HG03469 (cell line): Measurements from ENCODE around the gene SDC3.
"Not testable (repeated sequence)": the region's sequence is repeated elsewhere in the genome, so short reads cannot be mapped to it uniquely, and the experiment has no call there.

Experiments used
- ATAC-seq: cut with Tn5 transposase; IDR thresholded peaks from one replicate; pipeline ENCODE4 v1.9.1; 2021; ENCODE audit warnings: mild to moderate bottlenecking, moderate library complexity, moderate number of reproducible peaks; ENCODE audit not compliant: unreplicated experiment

The SDC3 gene

GRCh38 chr1:30877205-30877912, 31.2 kb downstream of the SDC3 start:
- no peak for ATAC-seq

DNA sequence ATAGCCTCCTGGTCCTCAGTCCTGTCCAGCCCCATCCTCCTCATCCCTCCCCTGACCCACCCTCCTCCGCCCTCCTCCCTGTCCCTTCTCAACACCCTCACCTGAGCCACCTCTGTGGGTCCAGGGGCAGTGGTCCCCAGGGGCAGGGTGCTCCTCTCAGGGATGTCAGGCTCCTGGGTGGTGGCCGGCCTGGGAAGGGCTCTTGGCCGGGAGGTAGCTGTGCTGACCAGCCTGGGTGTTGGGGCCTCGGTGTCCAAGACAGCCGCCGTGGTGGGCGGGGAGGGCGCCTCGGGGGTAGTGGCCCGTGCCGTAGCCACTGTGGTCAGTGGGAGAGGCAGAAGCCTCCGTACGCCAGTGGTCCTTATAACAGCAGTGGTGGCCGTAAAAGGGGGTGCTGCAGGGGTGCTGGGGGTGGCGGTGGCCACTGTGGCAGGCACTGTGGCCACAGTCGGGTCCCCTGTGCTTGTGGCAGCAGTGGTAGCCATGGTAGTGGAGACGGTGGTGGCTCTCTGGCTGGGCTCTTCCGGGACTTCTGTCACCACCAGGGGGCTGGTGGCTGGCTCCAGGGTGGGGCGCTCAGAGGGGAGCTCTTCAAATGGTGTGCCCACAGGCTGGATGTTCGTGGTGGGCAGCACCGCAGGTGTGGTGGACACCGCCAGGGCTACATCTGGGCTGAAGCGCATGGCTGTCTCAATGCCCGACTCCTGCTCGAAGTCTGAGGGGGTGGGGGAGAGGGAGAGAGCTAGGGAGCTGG, 31.9 kb downstream of the SDC3 start:
- ATAC-seq, result no peak

- no peak for ATAC-seq
These were observed 32.6 kb downstream of the SDC3 start for GRCh38 chr1:30875916-30876315.

DNA sequence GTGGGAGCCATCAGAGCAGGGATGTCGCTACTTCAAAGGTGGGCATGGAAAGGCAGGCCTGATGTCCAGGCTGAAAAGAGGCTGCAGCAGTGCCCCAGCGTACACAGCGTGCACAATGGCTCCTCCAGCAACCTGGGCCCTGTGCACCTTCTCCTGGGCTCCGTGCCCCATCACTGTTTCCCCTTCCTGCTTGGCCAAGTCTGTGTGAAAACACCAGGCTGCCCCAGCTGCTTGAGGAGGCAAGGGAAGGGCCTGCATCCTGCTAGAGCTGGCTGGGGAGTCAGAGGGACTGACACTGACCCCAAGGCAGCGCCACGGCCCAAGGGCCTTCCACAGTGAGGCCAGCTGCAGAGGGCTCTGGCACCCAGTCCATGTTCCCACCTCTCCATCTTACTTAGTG, 33.4 kb downstream of the SDC3 start:
- ATAC-seq, result no peak

DNA sequence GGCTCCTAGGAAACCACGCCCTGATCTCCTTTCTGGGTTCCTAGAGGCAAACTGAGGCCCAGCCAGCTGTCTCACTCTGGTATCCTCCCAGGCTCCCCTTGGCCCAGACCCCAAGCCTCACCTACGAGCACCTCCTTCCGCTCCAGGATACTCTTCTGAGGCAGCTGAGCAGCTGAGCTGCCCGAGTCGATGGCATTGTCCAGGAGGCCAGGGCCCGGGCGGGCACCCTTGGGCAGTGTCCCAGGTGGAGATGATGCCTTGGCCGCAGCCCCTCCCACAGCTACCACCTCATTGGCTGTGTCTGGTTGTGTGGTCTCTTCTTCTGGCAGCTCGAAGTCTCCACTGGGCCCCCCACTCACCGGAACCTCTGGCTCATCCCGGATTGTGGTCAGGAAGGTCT, 34.4 kb downstream of the SDC3 start:
- ATAC-seq, result no peak

DNA sequence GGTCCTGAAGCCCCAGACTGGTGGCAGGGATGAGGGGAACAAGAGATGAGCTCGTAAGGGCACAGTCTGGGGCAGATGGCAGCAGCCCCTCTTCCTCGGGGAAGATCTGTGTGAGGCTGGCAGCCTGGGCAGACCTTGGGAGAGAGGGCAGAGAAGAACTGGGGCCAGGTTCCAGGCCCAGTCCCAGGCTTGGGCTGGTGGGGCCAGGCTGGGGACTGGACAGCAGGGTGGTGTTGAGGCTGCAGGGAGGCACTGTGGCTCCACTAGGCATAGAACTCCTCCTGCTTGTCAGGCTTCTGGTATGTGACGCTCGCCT, 35.7 kb downstream of the SDC3 start:
- ATAC-seq, result no peak

DNA sequence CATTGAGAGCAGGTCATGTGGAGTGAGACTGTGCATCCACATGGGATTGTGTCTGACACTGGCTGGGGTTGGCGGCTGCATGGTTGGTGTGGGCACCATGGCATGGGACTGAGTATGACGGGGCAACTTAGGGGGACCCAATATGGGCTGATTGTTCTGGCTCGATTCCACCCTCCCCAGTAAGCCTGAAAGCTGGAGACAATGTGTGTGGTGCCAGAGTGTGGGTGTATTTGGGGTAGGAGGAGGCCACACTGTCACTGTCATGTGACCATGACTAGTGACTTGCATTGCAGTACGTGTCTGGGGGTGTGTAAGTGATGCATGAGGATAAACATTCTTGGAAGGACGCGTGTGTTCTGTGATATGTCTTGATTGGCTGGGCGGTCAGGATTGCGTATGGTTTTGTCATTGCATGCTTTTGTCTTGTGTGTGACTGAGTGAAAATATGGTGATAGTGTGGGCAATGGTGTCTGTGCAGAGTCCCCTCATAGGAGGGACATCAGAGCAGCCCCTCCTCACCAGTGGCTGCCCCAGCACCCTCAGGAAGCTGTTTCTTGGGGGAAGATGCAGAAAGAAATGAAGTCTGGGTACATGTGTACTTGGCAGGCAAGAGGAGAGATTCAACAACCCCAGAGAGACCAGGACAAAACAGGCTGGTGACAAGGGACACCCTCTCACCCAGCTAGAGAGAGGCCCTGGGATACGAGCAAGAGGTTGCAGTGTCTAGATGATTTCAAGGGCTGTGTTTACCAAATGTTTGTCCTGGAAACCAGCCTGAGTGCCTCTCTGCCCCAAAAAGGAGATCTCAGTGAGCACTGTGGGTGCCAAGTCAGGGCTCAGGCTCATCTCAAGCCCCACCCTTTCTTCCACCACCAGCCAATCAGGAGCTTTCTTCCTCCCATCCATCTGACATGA, 36.3 kb downstream of the SDC3 start:
- ATAC-seq, result no peak

GRCh38 chr1:30871276-30871871, 37.2 kb downstream of the SDC3 start:
- no peak for ATAC-seq

DNA sequence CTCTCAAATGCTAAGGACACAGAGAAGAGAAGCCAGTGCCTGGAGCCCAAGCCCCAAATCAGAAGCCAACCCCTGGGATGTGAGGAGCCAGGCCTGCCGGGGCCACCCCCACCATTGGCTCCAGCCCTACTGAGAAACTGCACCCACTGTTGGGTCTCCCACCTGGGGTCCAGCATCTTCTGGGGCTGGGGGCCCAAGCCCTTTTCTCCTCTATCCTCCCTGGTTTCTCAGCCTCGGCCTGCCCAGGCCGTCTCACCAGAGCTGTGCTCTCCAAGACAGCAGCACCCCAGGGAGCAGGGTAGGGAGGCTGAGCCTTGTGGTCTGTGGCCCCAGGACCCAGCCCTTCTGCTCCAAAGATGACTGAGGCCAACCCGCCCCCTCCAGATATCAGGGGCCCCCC, 37.9 kb downstream of the SDC3 start:
- ATAC-seq, result no peak

- no peak for ATAC-seq
These were observed 38.5 kb downstream of the SDC3 start for GRCh38 chr1:30870035-30870434.

DNA sequence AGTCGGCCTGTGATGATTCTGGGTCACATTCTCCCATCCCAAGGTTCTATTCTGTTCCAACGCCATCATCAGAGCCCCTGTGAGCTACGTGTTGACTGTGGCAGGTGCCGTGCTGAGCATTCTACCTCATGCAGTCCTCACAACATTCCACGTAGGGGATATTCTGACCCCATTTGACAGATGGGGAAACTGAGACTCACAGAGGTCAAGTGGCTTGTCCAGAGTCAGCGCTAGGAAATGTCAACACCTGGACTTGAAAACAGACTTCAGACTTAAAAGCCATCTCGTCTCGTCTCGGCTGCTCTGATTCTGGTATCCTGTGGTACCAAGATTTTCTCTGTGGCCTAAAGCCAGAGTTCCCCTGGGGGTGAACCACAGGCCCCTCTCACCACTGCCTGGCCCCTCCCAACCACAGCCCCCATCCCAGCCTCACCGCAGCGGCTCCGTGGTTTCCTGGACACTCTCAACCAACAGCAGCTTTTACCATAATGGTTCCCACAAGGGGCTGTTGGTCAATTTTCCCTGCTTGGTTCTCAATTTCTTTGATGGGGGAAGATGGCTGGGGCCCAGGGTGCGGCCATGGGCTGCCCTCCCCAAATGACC, 39.6 kb downstream of the SDC3 start:
- no peak for ATAC-seq

DNA sequence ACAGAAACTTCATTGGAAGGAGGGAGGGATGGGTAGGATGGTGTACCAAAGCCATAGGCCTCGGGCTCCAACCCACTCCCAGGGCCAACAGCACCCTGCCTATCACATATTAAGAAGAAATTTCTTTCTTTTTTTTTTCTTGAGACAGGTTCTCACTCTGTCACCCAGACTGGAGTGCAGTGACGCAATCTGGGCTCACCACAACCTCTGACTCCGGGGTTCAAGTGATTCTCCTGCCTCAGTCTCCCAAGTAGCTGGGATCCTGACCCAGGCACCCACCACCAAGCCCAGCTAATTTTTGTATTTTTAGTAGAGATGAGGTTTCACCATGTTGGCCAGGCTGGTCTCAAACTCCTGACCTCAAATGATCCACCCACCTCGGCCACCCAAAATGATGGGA, 40.5 kb downstream of the SDC3 start:
- not testable (repeated sequence) for ATAC-seq

DNA sequence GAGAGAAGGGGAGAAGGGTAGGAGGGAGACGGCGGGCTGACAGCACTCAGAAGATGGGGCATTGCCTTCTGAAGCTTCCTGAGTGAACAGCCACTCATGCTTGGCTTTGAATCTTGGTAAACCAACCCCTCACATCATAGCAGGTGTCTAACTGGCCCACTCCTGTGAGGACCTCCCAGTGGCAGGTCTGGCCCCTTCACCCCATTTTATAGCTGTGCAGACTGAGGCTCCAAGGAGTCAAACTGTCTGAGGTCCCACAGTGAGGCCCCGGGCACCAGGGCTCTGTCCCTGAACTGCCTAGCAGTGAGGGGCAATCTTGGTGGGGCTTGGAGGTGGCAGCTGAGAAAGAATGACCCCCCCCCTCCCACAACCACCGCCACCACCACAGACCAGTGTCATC, 41.0 kb downstream of the SDC3 start:
- no peak for ATAC-seq

DNA sequence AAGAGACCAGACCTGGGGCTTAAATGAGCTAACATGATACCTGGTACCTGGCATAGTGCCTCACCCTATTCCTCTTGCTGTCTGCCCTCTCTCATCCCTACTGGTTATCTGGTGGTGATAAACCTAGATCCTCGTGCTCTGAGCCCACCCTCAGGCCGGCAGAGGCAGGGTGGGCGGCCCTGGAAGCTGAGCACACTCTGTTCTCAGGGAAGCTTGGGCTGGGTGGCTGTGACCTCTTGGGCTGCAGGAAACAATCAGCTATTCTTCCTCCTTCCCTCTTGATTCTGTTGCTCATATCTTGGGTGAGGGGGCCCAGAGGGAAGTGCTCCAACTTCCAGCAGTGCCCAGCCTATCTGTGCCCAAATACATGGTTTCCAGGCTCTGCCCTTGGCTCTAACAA, 42.0 kb downstream of the SDC3 start:
- ATAC-seq, result no peak

- no peak for ATAC-seq
These were observed 43.9 kb downstream of the SDC3 start for GRCh38 chr1:30864681-30865080.

DNA sequence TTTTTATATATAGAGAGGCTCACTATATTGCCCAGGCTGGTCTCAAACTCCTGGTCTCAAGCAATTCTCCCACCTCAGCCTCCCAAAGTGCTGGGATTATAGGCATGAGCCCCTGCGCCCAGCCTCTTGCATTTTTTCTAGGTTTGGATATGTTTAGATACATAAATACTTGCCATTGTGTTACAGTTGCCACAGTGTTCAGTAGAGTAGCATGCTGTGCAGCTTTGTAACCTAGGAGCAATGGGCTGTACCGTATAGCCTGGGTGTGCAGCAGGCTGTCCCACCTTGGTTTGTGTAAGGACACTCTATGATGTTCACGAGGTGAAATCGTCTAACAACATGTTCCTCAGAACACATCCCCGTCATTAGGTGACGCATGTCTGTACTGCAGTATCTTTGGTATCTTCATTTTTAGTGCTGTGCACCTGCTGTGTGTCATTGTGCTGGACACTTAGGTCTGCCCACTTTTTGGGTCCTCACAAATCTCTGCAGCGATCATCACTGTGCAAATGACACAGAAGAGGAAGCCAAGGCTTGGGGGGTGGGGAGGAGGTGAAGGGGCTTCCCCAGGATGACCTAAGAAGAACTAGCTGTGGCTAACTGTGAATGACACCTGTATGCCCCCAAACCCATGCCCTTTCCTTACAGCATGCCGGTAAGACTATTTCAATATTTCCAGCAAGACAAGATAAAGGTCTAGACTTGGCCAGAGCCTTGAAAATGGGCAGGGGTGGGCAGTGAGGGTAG, 44.5 kb downstream of the SDC3 start:
- no peak for ATAC-seq

DNA sequence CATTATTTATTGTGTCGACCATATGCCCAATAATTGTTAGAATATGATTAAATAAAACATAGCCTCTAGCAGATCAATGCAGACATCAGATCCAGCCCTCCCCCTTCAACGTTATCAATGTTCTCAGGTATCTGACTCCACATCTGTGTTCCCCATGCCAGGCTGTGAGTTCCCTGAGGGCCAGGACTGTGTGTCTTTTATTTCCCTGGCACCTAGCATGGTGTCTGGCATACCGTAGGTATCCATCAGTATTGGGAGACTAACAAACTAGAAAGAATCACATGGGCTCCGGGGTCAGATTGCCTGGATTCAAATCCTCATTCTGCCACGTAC, 48.3 kb downstream of the SDC3 start:
- ATAC-seq, result no peak

DNA sequence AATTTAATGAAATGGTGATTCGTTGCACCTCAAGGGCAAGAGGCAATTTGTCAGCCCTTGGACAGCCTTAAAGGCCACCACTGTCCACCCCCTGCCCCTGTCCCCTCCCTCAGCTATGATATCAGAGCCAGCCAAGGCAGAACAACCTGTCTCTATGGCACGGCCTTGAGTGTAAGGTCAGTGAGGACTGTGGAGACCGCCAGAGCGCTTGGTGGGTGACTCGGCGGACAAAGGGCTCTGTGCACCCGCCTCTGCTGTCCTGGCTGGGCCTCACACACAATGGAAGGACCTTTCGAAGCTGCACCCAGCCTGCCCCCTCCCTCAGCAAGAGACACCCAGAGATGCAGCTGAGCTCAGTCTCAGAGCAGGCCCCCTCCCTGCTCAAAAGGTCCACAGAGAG, 50.6 kb downstream of the SDC3 start:
- ATAC-seq, result no peak

GRCh38 chr1:30857062-30857461, 51.5 kb downstream of the SDC3 start:
- no peak for ATAC-seq

DNA sequence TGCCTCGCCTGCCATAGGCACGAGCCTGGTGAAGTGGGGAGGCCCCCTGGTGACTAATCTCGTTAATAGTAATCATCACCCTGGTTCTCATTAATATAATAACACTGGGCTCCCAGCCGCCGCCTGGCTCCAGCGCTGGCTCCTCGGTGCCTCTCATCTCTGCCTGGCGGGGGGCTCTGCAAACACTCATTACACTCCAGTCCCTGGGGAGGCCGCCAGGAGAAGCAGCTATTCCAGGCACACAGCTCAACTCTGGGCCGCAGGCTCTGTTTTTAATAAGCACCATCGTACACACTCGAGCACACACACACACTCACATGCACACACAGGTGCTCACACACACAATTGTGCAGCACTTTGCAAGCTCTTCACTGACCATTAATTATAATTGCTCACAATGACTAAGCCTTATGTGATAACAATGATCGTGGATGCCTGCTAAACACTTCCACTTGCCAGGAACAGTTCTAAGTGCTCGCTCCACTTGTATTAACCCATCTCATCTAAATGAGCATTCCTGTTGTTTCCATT, 52.2 kb downstream of the SDC3 start:
- no peak for ATAC-seq
